Aorta (tissue), 5 donors: ENCODE measurements around the gene PTPRR. TPM values are rescaled to one million over a fixed set of nuclear protein-coding genes. Genes with fewer than 3 reads are reported as not detected.

ENCODE experiments used
- ATAC-seq: fragments of 200-7000 bp; cut with Tn5 transposase; one replicate; pipeline ENCODE4 v1.9.1; 2022; ENCODE audit warnings: moderate library complexity; ENCODE audit not compliant: low FRiP score
- DNase-seq, 2 donors: peaks; one replicate each; pipeline ENCODE4 v3.0.0-alpha.2; 2020
- H3K27ac ChIP-seq, 2 donors: one replicate each; pipeline ENCODE4 v1.5.1; 2013; ENCODE audit warnings: low read length in 2 of 2, mild to moderate bottlenecking in 2 of 2, moderate library complexity in 2 of 2, control low read depth in 1 of 2, inconsistent platforms in 1 of 2, low read depth in 1 of 2
- H3K27me3 ChIP-seq, 2 donors: one replicate each; pipeline ENCODE4 v1.6.1; 2013; ENCODE audit warnings: control low read depth in 1 of 2, low read length in 1 of 2, mild to moderate bottlenecking in 1 of 2, moderate library complexity in 1 of 2; ENCODE audit not compliant: insufficient read depth in 2 of 2, control insufficient read depth in 1 of 2
- H3K36me3 ChIP-seq, 2 donors: one replicate each; pipeline ENCODE4 v1.6.1; 2013; ENCODE audit warnings: control low read depth in 1 of 2, low read length in 1 of 2, mild to moderate bottlenecking in 1 of 2; ENCODE audit not compliant: insufficient read depth in 2 of 2, control insufficient read depth in 1 of 2
- H3K4me1 ChIP-seq, 2 donors: one replicate each; pipeline ENCODE4 v1.6.1; 2013; ENCODE audit warnings: low read length in 2 of 2, control low read depth in 1 of 2, mild to moderate bottlenecking in 1 of 2, moderate library complexity in 1 of 2; ENCODE audit not compliant: insufficient read depth in 2 of 2, control insufficient read depth in 1 of 2
- H3K4me3 ChIP-seq, 2 donors: one replicate each; pipeline ENCODE4 v1.5.1; 2013; ENCODE audit warnings: low read length in 2 of 2, control low read depth in 1 of 2, mild to moderate bottlenecking in 1 of 2
- H3K9me3 ChIP-seq: one replicate; pipeline ENCODE4 v1.6.1; 2013; ENCODE audit warnings: mild to moderate bottlenecking, low read length; ENCODE audit not compliant: control insufficient read depth
- WGBS, 2 donors: extraction: QIAGEN DNeasy Blood & Tissue Kit; methylation state at CpG; one replicate each; pipeline ENCODE4 v1.1.7; 2013; 5-methylcytosine and 5-hydroxymethylcytosine counted together
- intact Hi-C, 2 donors: fragments of 100-400 bp; cut with DNase I; formaldehyde crosslinking; loops; one replicate each; pipeline versions ENCODE4 v1.14.2 to v1.15.0; 2022
- polyA plus RNA-seq, 2 donors: library from polyadenylated mRNA; stranded (reverse); fragments of 200-250 nt; gene quantifications; one replicate each; pipeline ENCODE4 v1.2.3, GENCODE V29; 2013
- total RNA-seq, 2 donors: library from RNA; stranded (reverse); fragmentation: NEBNext Ultra II Directional; extraction: Animal tissue kit (Norgen Biotek cat#: 25700); gene quantifications; one replicate each; pipeline ENCODE4 v1.2.1, GENCODE V29; 2021
- donor health status: healthy with polysubstance abuse.
- donor health status: Bipolar disorder and iron deficiency.
- donor health status: DM: no; HTN: no; CAD: no.
- donor health status: DM: no; HTN: no; CAD: no.
- donor health status: DM: yes; HTN: yes; CAD: no.

The PTPRR gene
- total and polyA plus RNA-seq, 4 donors, result 0.23 to 1.8 (median 0.47) TPM

GRCh38 chr12:70854138-70854537, 66.4 kb downstream of the PTPRR start:
- intact Hi-C loops, result loop anchor here in 1 of 2 donors (10.0 kb wide), 2 partner anchors 161 to 259 kb away; no protein-coding TSS in a partner anchor
- WGBS, 2 donors, result 5 to 7% methylated on average over 3 of the region's 3 CpGs
- ATAC-seq, result peak; percentile 62

GRCh38 chr12:70853326-70853725, 67.2 kb downstream of the PTPRR start:
- H3K36me3 ChIP-seq, result no peaks in the 10 kb centered on the region
- no peak overlapping the region for H3K4me3 ChIP-seq
- DNase-seq (no peak), ATAC-seq (peak; percentile 78)
- intact Hi-C loops, result loop anchor here in 1 of 2 donors (10.0 kb wide), 2 partner anchors 161 to 259 kb away; no protein-coding TSS in a partner anchor
- no peak overlapping the region for H3K27ac ChIP-seq
- no peaks in the 10 kb centered on the region for H3K9me3 ChIP-seq
- H3K4me1 ChIP-seq, result peaks cover 3 to 18% of the 10 kb centered on the region in 2 donors
- H3K27me3 ChIP-seq, result no peaks in the 10 kb centered on the region
- WGBS, 2 donors, result 79 to 86% methylated on average over 3 of the region's 3 CpGs

More at GRCh38 chr12:70854138-70854537, 66.4 kb downstream of the PTPRR start:
- Histone ChIP-seq H3K27ac (peak overlapping the region in 1 of 2 donors; percentile 17), H3K4me1 (peaks cover 3 to 17% of the 10 kb centered on the region in 2 donors), H3K9me3 (no peaks in the 10 kb centered on the region), H3K27me3 (no peaks in the 10 kb centered on the region), H3K4me3 (no peak overlapping the region), H3K36me3 (no peaks in the 10 kb centered on the region)
- no peak for DNase-seq

GRCh38 chr12:70852416-70853150, 68.0 kb downstream of the PTPRR start:
- WGBS, 2 donors, result 86 to 89% methylated on average over 7 of the region's 7 CpGs
- Histone ChIP-seq H3K36me3 (no peaks in the 10 kb centered on the region), H3K4me3 (no peak overlapping the region), H3K4me1 (peaks cover 3 to 18% of the 10 kb centered on the region in 2 donors), H3K9me3 (no peaks in the 10 kb centered on the region), H3K27me3 (no peaks in the 10 kb centered on the region), H3K27ac (no peak overlapping the region)
- ATAC-seq (no peak), DNase-seq (no peak)
- intact Hi-C loops, result loop anchor here in 1 of 2 donors (10.0 kb wide), 2 partner anchors 162 to 258 kb away; no protein-coding TSS in a partner anchor

- DNase-seq (no peak), ATAC-seq (no peak)
- Histone ChIP-seq H3K27me3 (no peaks in the 10 kb centered on the region), H3K27ac (no peak overlapping the region), H3K9me3 (no peaks in the 10 kb centered on the region), H3K4me1 (peaks cover 0 to 12% of the 10 kb centered on the region in 2 donors), H3K36me3 (no peaks in the 10 kb centered on the region), H3K4me3 (no peak overlapping the region)
- WGBS, 2 donors, result 10 to 16% methylated on average over 3 of the region's 3 CpGs
- intact Hi-C loops, result loop anchor here (2.0 to 5.0 kb wide), 2 partner anchors 117 kb away; no protein-coding TSS in a partner anchor
These were observed 71.1 kb downstream of the PTPRR start for GRCh38 chr12:70849265-70849960.

GRCh38 chr12:70847871-70848270, 72.7 kb downstream of the PTPRR start:
- DNase-seq (no peak), ATAC-seq (no peak)
- Histone ChIP-seq H3K9me3 (no peaks in the 10 kb centered on the region), H3K4me3 (no peak overlapping the region), H3K36me3 (no peaks in the 10 kb centered on the region), H3K4me1 (peaks cover 0 to 2% of the 10 kb centered on the region in 2 donors), H3K27ac (no peak overlapping the region), H3K27me3 (no peaks in the 10 kb centered on the region)
- 95 to 96% methylated on average over 4 of the region's 4 CpGs for WGBS, 2 donors
- intact Hi-C loops, result loop anchor here (2.0 to 5.0 kb wide), 2 partner anchors 115 to 116 kb away; no protein-coding TSS in a partner anchor

- H3K4me3 ChIP-seq, result no peak overlapping the region
- peaks cover 3 to 5% of the 10 kb centered on the region in 2 donors for H3K4me1 ChIP-seq
- intact Hi-C loops, result loop anchor here in 1 of 2 donors (5.0 kb wide), 1 partner anchor 113 kb away; no protein-coding TSS in a partner anchor
- DNase-seq (no peak), ATAC-seq (no peak)
- H3K9me3 ChIP-seq, result no peaks in the 10 kb centered on the region
- no peak overlapping the region for H3K27ac ChIP-seq
- 94 to 95% methylated on average over 3 of the region's 3 CpGs for WGBS, 2 donors
- no peaks in the 10 kb centered on the region for H3K36me3 ChIP-seq
- H3K27me3 ChIP-seq, result no peaks in the 10 kb centered on the region
These were observed 75.3 kb downstream of the PTPRR start for GRCh38 chr12:70845268-70845667.

- H3K27me3 ChIP-seq, result no peaks in the 10 kb centered on the region
- DNase-seq, result no peak
These were observed 77.2 kb downstream of the PTPRR start for GRCh38 chr12:70843363-70843762.

GRCh38 chr12:70842942-70843341, 77.6 kb downstream of the PTPRR start:
- 91 to 98% methylated on average over 1 of the region's 1 CpG for WGBS, 2 donors
- intact Hi-C loops, result no loop called here
- H3K36me3 ChIP-seq, result no peaks in the 10 kb centered on the region

More at GRCh38 chr12:70843363-70843762, 77.2 kb downstream of the PTPRR start:
- Histone ChIP-seq H3K9me3 (no peaks in the 10 kb centered on the region), H3K27ac (no peak overlapping the region), H3K4me3 (no peak overlapping the region), H3K4me1 (peaks cover 3% of the 10 kb centered on the region in 2 donors), H3K36me3 (no peaks in the 10 kb centered on the region)
- no peak for ATAC-seq
- intact Hi-C loops, result no loop called here
- WGBS, 2 donors, result 85 to 88% methylated on average over 3 of the region's 3 CpGs

More at GRCh38 chr12:70842942-70843341, 77.6 kb downstream of the PTPRR start:
- DNase-seq (no peak), ATAC-seq (no peak)
- H3K9me3 ChIP-seq, result no peaks in the 10 kb centered on the region
- peaks cover 3% of the 10 kb centered on the region in 2 donors for H3K4me1 ChIP-seq
- H3K27ac ChIP-seq, result no peak overlapping the region
- no peak overlapping the region for H3K4me3 ChIP-seq
- no peaks in the 10 kb centered on the region for H3K27me3 ChIP-seq
